NCI-H146 (cell line): Measurements from ENCODE around the gene UPK2.

Source experiments
- DNase-seq: peaks from one replicate; lab custom pipeline; 2025; lab: John Stamatoyannopoulos, UW

Gene UPK2

DNA sequence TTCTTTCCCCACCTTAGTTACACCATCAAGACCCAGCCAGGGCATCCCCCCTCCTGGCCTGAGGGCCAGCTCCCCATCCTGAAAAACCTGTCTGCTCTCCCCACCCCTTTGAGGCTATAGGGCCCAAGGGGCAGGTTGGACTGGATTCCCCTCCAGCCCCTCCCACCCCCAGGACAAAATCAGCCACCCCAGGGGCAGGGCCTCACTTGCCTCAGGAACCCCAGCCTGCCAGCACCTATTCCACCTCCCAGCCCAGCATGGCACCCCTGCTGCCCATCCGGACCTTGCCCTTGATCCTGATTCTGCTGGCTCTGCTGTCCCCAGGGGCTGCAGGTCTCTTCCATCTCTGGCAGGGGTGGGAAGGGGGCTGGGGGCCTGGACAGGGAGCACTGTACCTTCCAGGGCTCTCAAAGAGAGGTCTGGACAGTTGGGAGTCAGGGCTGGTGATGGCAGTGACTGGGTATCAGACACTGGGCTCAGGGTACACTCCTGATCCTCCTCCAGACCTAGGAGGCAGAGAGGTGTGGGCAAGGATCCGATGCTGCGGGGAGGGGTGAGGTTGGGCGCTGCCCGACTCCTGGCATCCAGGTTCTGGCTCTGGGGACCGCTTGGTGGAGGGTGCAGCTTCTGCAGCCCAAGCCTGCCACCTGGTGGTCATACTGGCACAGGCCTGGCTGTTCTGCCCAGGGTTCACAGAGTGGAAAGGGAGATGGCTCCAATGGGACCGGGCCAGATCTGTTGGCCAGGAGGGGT lies at the start of gene UPK2:
TSS of gene UPK2 (plus strand) at position 205 of the 753 bp plus-strand sequence. CDS start at position 258, 53 bp downstream.
- DNase-seq = peak; percentile 75

DNA sequence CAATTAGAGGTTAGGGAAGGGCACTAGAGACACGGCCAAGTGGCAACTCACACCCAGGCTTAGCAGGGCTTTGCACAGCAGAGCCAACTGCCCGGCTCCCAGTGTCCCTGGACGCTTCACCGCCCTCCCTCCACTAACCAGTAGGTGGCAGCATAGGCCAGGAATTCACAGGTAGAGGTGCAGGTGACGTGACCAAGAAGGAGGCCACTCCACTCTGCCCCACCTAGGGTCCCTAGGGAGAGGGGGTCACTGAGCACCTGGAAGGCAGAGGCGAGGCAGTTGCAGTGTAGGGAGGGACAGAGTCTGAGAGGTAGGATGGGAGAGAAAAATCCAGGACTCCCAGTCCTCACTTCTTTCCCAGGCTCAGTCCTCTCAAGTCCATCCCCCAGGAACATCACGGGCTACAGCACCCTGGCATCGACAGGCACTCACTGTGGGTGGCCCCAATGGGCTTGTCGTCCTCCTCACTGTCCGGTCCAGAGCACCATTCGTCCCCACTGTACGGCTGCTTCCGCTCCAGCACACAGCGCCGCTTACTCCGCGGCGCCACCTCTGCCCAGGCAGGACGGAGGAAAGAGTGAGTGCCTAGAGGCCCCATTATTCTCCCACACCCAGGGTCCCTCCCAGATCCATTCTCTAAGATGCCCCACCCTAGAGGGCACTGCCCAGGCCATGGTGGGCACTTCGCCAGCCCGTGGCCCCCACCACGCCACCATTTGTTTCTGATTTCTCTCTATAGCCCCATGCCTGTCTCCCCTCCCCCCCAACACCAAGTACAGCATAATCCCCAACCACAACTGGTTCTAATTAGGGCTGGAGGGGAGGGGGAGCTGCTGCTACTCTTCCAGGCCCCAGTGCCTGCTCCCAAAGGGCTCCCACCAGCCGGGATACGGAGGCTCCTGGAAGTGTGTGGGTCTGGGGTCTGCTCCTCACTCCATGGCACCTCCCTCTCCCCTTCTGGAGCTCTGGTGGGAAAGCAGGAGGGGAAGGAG lies 48.8 kb upstream of the UPK2 start:
- peak; percentile 76 for DNase-seq

DNA sequence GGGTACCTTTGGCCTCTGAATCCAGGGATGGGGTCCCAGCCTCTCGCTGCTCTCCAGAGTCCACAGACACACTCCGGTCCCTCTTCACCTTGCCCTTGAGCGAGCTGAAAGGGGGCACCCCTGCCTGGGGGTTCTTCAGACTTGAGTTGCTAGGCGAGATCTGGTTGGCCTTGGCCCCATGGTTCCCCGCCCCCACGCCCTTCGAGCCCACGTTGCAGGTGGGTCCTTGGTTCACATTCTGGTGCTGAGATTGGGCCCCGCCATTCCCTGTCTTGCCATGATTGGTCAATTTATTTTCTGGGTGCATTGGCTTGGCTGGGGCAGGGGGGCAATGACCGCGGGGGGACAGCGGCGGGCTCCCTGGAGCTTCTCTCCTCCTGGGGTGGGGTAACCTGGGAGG lies 47.8 kb upstream of the UPK2 start:
- DNase-seq = no peak

DNA sequence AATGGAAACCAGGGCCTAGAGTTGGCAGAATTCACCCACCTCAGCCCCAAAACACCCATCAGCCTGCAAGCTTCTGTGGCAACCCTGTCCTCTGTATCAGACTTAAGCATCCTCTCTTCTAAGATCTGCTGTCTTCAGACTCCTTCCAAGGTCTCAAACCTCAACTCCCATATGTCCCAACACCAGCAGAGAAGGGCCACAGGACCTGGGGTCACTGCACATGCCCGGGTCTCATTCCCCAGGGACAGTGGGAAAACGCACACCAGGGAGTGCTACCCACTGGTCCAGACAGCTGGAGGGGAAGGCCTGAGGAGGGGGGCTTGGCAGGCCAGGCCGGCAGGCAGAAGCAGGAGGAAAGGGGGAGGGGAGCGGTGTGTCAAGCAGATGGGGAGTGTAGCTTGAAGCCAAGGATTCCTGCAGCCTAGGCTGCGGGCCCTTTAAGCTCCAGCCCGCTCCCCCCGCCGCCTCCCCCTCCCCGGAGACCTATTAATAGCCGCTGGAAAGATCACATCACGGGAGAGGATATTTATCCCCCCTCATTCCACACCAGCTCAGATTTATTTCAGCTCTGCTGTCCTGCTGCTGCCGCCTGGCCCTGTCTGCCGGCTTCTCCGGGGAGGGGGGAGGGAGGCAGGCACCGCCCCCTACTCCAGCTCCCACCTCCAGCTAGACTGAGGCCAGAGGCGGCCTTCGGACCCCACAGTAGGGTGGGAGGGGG lies 47.0 kb upstream of the UPK2 start:
- DNase-seq = peak; percentile 12

DNA sequence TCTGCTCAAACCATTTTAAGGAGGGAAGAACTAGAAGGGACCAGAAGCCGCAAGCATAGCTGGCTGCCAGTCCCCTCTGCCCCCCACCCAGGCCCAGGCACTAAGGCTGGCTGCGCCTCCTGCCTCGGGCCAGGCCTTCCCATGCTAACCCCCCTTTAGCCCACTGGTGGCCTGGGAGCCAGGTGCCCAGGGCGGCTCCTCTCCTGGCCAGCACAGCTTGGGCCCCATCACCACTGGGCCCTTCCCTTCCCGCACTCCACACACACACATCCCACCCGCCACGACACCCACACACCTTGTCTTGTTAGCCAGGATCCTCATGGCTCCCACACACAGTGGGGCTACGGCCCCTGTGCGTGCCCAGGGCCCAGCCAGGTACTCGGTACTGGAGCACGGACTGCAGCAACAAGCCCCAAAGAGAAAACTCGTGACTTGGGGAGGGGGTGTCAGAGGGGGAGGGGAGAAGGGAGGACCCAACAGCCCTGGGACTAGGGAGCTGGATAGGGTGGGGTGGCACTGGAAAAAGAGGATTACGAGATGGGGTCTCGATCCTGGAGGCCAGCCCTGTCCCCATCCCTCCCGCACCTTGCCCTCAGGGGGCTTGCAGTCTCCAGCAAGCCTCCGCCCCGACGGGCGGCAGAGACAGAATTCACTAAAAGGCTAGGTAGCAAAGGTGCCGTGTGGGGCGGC lies 46.3 kb upstream of the UPK2 start:
- DNase-seq = no peak

DNA sequence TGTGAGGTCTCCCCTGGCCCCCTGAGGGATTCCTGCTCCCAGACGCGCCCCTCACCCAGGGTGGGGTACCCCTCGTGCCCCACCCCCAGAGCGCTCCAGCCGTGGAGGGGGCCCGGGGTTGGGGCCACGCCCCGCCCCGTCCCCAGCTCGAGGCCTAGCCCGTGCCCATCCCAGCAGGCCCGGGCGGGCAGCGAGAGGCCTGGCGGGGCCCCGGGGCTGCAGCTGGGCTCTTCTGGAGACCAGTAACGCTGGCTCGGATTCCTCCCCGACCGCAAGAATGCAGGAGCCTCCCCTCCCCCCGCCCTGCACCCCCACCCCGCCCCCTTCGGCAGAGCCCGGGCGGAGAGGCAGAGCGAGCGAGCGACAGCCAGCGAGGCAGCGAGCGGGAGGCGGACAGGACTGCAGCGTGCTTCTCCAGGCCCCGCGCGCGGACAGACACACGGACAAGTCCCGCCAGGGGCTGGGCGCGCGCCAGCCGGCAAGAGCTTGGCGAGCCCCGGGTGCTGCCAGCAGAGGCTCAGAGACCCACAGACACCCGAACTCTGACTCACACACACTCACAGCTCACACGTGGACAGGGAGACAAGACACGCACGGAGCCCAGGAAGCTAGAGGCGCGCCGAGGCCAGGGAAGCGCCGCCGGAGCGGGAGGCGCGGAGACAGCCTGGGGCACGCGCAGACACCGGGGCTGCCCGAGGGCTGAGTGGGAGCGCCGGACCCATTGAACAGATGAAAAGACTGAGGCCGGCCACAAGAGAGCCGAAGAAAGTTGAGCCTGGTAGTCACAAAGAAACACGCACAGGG lies 45.6 kb upstream of the UPK2 start:
- no peak for DNase-seq

DNA sequence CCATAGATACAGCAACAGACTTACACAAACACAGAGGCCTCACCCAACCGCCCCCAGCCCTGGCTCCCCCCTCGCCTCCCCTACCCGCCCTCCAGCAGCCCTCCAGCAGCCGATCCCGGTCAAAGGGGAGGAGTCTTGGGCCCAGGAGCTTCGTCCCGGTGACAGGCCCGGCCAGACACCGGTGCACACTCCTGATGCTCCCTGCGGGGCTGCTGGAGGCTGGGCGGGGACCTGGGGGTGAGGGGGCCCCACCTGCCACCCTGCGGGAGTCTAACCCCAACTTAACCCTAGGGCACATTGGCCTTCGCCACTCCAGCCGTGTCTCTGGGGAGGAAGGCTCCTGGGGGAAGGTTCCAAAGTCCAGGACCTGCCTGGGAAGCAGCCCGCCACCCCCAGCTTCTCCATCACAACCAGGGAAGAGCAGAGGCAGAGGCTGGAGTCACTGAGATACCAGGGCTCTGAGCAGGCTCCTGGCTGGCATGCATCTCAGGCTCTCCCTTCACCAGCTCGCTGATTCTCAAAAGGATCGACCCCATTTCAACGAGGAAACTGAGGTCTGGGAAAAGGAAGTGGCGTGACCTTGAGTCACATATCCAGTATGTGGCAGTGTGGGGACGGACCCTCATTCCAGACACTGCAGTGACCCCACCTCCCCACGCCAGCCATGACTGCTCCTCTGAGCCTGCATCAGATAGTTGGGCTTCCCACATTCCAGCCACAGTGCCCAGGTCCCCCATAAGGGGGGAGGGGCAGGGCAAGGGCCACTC lies 44.8 kb upstream of the UPK2 start:
- DNase-seq = no peak

DNA sequence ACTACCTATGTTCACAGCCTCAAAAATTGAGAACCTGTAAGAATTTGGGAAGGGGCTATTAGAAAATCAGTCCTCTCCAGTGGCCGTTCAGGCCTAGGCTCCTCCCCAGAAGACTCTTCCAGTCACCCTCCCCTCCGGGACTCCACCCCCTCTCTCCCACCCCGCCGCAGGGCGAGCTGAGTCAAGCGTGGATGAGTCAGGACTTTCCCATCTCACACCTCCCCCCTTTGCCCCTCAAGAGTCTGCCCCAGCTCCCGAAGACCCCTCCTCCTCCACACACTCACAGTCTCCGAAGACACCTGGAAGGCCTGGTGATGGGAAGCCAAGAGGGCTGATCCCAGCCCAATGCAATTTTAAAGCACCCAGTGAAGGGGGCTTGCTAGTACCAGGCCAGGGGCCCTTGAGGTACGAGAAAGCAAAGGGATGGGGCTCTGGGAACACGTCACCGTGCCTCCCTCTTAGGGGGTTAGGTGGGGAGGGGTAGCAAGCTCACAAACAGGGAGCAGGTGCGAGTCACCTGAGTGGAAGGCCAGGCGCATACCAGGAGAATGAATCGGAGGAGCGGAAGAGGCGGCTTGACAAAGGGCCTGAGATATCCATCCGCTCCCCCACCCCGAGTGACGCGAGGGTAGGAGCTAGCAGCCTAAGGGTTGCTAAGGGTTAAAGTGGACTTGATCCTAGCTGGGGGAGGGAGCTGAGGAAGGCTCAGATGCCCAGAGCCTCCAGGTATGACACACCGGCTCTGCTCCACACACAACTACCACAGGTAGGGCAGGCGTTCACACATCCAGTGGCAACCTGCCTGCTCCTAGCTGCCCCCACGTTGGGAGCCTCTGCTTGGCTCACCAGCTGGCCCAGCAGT lies 44.0 kb upstream of the UPK2 start:
- no peak for DNase-seq

DNA sequence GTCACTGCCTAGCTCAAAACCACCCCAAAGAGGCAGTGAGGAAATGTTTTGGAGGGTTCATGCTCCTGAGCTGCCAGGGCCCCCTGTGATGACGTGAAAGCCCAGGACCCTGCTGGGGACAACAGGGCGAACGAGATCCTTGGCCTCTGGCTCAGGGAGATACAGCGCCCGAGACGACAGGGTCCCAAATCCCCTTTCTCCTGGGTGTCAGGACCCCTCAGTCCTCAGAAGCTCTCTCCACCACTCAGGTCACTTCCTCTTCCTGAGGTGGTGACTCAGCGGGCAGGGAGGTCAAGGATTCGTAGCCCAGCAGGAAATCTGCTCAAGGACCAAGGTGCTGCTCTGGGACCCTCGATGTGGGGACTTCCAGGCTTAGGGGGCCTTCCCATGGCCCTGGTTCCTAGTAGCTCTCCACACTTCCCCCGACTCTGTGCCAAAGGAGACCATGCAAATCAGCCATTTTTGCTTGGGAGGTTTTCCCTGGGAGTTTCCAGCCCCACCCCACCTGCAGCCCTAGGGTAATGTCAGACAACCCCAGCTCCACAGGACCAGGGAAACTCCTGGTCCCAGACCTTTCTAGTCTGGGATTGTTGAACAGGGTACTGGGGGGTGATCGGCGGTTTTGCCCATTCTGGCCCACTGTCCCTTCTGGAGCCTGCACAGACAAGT lies 43.2 kb upstream of the UPK2 start:
- no peak for DNase-seq

DNA sequence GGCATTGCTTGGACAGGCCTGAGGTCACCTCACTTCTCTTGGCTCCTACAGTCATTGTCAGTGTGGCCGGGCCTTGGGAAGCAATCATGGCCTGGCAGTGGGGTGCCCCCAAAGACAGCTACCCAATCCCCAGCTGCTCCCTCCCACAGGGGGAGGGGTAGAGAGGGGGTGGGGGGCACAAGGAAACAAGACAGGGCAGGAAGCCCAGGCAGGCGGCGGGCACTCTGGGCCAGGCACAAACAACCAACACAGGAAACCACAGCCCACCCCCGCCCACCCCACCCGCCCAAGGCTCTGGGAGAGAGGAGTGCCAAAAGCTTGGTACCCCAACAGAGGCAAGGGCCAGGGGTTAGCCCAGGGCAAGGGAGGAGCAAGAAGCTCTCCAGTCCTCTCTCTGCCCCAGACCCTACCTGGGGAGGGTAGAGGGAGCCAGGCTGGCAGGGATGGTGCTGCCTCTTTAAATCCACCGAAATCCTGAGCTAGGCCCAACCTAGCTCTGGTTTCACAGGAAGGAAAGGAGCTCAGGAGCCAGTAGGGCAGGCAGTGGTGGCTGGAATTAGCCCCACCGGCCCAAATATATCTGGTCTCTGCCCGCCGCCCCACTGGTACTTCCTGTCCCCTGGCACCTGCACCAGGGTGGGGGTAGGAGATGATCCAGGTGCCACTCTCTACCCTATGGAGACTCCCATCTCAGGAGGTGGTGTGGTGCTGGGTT lies 42.5 kb upstream of the UPK2 start:
- no peak for DNase-seq

DNA sequence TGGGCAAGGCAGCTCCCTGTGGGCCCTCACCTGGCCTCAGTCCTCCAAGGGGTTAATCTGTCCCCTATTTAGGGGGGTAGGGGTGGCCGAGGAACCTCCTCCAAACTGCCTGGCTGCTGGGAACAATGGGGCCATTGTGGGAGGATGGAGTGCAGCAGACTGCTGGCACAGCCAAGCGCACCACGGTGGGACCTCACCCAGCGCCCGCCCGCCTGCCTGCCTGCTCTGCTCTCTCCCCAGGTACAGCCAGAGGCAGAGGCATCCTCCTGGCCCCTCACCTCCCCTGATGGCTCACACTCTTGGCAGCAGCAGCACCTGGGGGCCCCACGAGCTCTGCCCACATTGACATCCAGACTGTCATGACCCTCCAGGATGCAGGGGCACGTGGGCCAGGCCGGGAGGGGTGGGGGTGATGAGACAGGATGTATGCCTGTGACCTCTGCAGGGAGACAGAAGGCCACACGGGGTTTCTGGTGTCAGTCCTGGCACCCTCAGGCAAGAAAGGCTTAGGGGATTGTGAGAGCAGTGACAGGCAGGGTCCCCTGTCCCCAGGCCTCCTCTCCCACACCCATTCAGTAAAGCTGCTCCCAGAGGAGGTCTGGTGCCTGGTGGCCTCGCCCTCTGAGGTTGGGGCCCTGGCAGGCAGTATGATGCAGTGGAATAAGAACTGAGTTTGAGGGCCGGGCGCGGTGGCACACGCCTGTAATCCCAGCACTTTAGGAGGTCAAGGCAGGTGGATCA lies 41.8 kb upstream of the UPK2 start:
- DNase-seq = no peak

DNA sequence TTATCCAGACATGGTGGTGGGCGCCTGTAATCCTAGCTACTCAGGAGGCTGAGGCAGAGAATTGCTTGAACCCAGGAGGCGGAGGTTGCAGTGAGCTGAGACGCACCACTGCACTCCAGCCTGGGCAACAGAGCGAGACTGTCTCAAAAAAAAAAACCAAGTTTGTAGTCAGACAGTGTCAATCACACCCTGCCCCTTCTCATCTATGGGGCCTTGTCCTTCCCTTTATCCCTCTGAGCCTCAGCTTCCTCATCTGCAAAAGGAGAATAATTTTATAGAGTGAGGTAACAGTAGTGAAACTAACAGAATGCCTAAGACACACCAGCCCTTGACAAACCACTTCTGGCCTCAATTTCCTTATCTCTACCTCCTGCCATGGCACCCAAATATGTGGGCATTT lies 41.1 kb upstream of the UPK2 start:
- DNase-seq = no peak

DNA sequence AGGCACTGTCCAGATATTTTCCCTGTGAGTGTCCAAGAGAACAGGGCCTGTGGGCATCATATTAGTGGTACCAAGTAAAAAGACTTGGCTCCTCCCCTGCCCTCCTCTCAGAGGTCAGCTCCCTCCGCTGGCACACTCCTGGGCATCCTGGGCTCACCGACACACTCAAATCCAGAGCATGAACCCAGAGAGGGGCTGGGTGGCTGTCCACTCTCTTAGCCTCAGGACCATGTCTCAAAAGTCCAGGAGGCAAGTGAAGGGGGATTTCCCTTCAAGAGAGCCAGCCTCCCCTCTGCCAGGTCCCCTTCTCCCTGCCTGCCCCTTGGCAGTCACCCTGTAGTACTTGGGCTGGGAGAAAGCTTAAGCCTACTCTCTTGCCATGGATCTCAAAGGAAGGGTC lies 40.7 kb upstream of the UPK2 start:
- DNase-seq = no peak

DNA sequence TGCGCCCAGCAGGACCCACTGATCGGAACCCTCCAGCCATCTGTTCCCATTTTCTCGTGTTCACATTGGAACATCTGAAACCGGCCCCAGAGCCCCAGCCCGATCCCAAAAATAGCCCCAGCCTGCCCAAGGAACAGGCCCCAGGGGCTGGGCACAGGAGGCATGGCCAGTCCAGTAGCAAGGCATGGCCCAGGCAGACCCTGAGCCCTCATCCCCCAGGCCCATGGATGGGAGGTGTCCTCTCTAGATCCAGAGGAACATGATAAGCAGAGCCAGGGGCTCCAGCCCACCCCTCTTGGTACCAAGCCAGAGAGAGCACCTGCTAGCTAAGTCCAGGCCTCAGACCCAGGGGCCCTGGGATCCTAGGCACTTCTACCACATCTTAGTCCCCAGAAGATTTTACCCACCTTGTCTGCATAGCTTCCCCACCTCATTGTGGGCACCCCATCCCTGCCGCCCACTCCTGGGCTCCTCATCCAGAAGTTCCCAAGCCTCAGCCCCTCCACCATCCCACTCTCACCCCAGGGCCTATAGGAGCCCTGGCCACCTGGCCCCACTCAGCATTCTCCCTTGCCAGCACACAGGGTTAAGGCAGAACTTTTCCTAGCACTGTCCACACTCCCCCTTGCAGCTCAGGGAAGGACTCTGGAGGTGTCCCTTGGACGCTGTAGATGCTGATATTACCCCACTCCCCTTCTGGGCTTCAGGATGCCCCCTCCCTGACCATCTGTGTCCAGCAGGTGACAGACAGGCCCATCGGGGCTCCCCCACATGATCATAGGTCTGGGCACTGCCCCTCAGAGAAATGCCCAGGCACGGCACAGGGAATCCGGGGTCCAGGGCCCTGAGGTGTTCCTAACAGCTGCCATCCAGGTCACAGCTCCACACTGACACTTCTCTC lies 39.9 kb upstream of the UPK2 start:
- DNase-seq = no peak

DNA sequence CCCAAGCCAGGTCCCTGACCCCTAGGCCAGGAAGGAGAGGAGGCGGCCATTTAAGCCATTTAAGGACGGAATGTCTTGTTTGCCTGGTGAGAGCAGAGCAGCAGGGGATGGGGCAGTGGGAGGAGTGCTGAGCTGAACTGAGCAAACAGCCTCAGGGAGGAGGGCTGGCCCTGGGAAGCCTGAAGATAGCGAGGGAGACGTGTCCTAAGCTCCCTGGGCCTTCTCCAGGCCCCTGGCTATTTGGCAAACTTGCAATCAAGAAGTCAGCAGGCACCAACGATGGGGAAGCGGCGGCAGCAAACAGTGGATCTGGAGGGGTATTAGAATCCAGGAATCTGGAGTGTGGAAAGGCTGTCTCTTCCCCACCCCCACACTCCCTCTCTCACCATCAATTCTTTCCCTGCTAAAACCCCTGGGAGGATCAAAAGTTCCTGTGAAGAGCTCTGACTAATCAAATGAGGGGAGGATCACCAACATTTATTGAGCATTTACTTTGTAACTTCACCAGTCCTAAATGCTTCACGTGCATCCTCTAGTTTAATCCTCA lies 39.2 kb upstream of the UPK2 start:
- DNase-seq = peak; percentile 89
